Stomach (tissue), 4 donors: ENCODE data around the gene EEFSEC.

Source experiments
- EP300 ChIP-seq: sonication (generic); formaldehyde crosslinking; IDR thresholded peaks from one replicate; pipeline ENCODE4 v1.6.1; 2017; ENCODE audit warnings: antibody characterized with exemption
- POLR2A ChIP-seq, 4 donors: fragments of 450-650 bp; IDR thresholded peaks; one replicate each; pipeline ENCODE4 v1.6.1; 2016; ENCODE audit warnings: antibody characterized with exemption in 4 of 4, control low read depth in 2 of 4, mild to moderate bottlenecking in 1 of 4, moderate library complexity in 1 of 4
- TF ChIP-seq, protein P1 (sequence below), 7 experiments: fragments of 450-650 bp in 4 of 7; fragments of 200-600 bp in 3 of 7; sonication (generic) in 3 of 7; IDR thresholded peaks; one replicate each; pipeline ENCODE4 v1.5.1; 2016 to 2019; ENCODE audit warnings: antibody characterized with exemption in 7 of 7, control low read depth in 2 of 7, mild to moderate bottlenecking in 1 of 7

DNA sequence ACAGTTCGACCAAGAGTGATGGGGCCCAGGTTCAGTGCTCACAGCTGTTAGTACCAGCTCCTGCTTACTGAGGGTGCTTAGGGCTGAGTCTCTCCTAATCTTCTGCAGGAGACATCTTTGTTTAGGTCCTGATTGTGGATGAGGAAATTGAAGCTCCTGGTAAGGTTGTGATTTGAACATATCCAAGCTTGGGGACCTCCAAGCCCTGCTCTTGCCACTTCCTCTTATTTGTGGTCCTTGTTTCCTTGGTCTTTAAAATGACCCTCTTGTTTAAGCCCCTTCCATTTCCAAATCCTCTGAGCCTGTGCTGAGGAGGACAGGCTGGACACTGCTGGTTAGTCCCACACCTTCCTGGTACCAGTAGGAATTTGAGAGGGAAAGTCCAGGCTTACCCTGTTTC is 87.0 kb downstream of the EEFSEC start:
- no peak for TF ChIP-seq EP300
- TF ChIP-seq, protein P1, sequence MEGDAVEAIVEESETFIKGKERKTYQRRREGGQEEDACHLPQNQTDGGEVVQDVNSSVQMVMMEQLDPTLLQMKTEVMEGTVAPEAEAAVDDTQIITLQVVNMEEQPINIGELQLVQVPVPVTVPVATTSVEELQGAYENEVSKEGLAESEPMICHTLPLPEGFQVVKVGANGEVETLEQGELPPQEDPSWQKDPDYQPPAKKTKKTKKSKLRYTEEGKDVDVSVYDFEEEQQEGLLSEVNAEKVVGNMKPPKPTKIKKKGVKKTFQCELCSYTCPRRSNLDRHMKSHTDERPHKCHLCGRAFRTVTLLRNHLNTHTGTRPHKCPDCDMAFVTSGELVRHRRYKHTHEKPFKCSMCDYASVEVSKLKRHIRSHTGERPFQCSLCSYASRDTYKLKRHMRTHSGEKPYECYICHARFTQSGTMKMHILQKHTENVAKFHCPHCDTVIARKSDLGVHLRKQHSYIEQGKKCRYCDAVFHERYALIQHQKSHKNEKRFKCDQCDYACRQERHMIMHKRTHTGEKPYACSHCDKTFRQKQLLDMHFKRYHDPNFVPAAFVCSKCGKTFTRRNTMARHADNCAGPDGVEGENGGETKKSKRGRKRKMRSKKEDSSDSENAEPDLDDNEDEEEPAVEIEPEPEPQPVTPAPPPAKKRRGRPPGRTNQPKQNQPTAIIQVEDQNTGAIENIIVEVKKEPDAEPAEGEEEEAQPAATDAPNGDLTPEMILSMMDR (IDR thresholded peaks at IDR 0.05), result no peak
- TF ChIP-seq POLR2A (IDR thresholded peaks at IDR 0.05), result no peak
